Measurements from ENCODE around the gene MIPEP. TPM values are rescaled to one million over a fixed set of nuclear protein-coding genes. Genes with fewer than 3 reads are reported as not detected.

Gene MIPEP
- total and polyA plus RNA-seq, 2 experiments from 2014 or later, result 12.6 to 19.6 TPM

- Histone ChIP-seq H3K9me2 (ENCODE audit: insufficient read depth) (no peaks in the 10 kb centered on the region), H3K4me1 (ENCODE audit: insufficient read depth) (no peaks in the 10 kb centered on the region), H3K4me3 (no peak overlapping the region), H3K9me3 (ENCODE audit: low read depth) (no peaks in the 10 kb centered on the region), H3K36me3 (ENCODE audit: low read depth) (no peaks in the 10 kb centered on the region), H2AFZ (no peak overlapping the region), H4K20me1 (ENCODE audit: insufficient read depth) (no peaks in the 10 kb centered on the region), H3K4me2 (ENCODE audit: unreplicated experiment) (no peak overlapping the region), H3K9ac (no peak overlapping the region), H3F3A (ENCODE audit: insufficient read depth) (peaks cover 12% of the 10 kb centered on the region; the same call in 1 of the 2 replicates), H3K79me2 (ENCODE audit: insufficient read depth) (no peaks in the 10 kb centered on the region), H3K27ac (no peak overlapping the region), H3K27me3 (replicated peaks; ENCODE audit: insufficient read depth) (no peaks in the 10 kb centered on the region)
- TF ChIP-seq EZH2phosphoT487 (IDR thresholded peaks at IDR 0.05; ENCODE audit: insufficient read depth, low read depth) (no peak), EZH2 (IDR thresholded peaks at IDR 0.05; ENCODE audit: insufficient read depth, poor library complexity, severe bottlenecking) (no peak)
- 73 to 74% methylated on average over 10 to 11 of the region's 11 CpGs for WGBS, 2 experiments (ENCODE audit: low coverage in 1 of 2, low lambda C conversion rate in 2 of 2, missing lambda C conversion rate in 2 of 2)
- in situ Hi-C loops (cut with MboI), result no loop called here
- DNase-seq, result peak; percentile 13
Measured at GRCh38 chr13:23715762-23716235, 173.4 kb downstream of the MIPEP start.

- Histone ChIP-seq H3K4me1 (ENCODE audit: insufficient read depth) (no peaks in the 10 kb centered on the region), H3K27ac (no peak overlapping the region), H3K27me3 (replicated peaks; ENCODE audit: insufficient read depth) (no peaks in the 10 kb centered on the region), H3K36me3 (ENCODE audit: low read depth) (no peaks in the 10 kb centered on the region), H3K9me2 (ENCODE audit: insufficient read depth) (no peaks in the 10 kb centered on the region), H3K9ac (no peak overlapping the region), H3K4me3 (no peak overlapping the region), H3K4me2 (ENCODE audit: unreplicated experiment) (no peak overlapping the region), H2AFZ (no peak overlapping the region), H3K79me2 (ENCODE audit: insufficient read depth) (no peaks in the 10 kb centered on the region), H3F3A (ENCODE audit: insufficient read depth) (peaks cover 12% of the 10 kb centered on the region; the same call in 1 of the 2 replicates), H3K9me3 (ENCODE audit: low read depth) (no peaks in the 10 kb centered on the region), H4K20me1 (ENCODE audit: insufficient read depth) (no peaks in the 10 kb centered on the region)
- WGBS, 2 experiments (ENCODE audit: low coverage in 1 of 2, low lambda C conversion rate in 2 of 2, missing lambda C conversion rate in 2 of 2), result 83 to 89% methylated on average over 9 to 18 of the region's 19 CpGs
- in situ Hi-C loops (cut with MboI), result no loop called here
- TF ChIP-seq EZH2 (IDR thresholded peaks at IDR 0.05; ENCODE audit: insufficient read depth, poor library complexity, severe bottlenecking) (no peak), EZH2phosphoT487 (IDR thresholded peaks at IDR 0.05; ENCODE audit: insufficient read depth, low read depth) (no peak)
- no peak for DNase-seq
Measured at GRCh38 chr13:23715092-23715761, 174.0 kb downstream of the MIPEP start.

- Histone ChIP-seq H2AFZ (no peak overlapping the region), H3K4me2 (ENCODE audit: unreplicated experiment) (no peak overlapping the region)
Measured at GRCh38 chr13:23714672-23715071, 174.5 kb downstream of the MIPEP start.

GRCh38 chr13:23711355-23711754 is 177.8 kb downstream of the MIPEP start:
- Histone ChIP-seq H3K4me3 (no peak overlapping the region), H3K79me2 (ENCODE audit: insufficient read depth) (no peaks in the 10 kb centered on the region), H3K9me3 (ENCODE audit: low read depth) (no peaks in the 10 kb centered on the region), H3F3A (ENCODE audit: insufficient read depth) (no peaks in the 10 kb centered on the region), H3K4me2 (ENCODE audit: unreplicated experiment) (no peak overlapping the region), H3K4me1 (ENCODE audit: insufficient read depth) (no peaks in the 10 kb centered on the region), H3K9ac (no peak overlapping the region), H3K9me2 (ENCODE audit: insufficient read depth) (no peaks in the 10 kb centered on the region), H3K27ac (no peak overlapping the region), H3K36me3 (ENCODE audit: low read depth) (no peaks in the 10 kb centered on the region), H2AFZ (no peak overlapping the region), H4K20me1 (ENCODE audit: insufficient read depth) (no peaks in the 10 kb centered on the region), H3K27me3 (replicated peaks; ENCODE audit: insufficient read depth) (no peaks in the 10 kb centered on the region)
- WGBS, 2 experiments (ENCODE audit: low coverage in 1 of 2, low lambda C conversion rate in 2 of 2, missing lambda C conversion rate in 2 of 2), result 90 to 93% methylated on average over 3 of the region's 3 CpGs
- in situ Hi-C loops (cut with MboI), result no loop called here
- TF ChIP-seq EZH2phosphoT487 (IDR thresholded peaks at IDR 0.05; ENCODE audit: insufficient read depth, low read depth), result no peak
- no peak for DNase-seq

More at GRCh38 chr13:23714672-23715071, 174.5 kb downstream of the MIPEP start:
- no peak for DNase-seq
- Histone ChIP-seq H3F3A (ENCODE audit: insufficient read depth) (peaks cover 12% of the 10 kb centered on the region; the same call in 1 of the 2 replicates), H3K27ac (no peak overlapping the region), H3K9me3 (ENCODE audit: low read depth) (no peaks in the 10 kb centered on the region), H3K4me1 (ENCODE audit: insufficient read depth) (no peaks in the 10 kb centered on the region), H3K36me3 (ENCODE audit: low read depth) (no peaks in the 10 kb centered on the region), H3K4me3 (no peak overlapping the region), H4K20me1 (ENCODE audit: insufficient read depth) (no peaks in the 10 kb centered on the region), H3K9ac (no peak overlapping the region), H3K9me2 (ENCODE audit: insufficient read depth) (no peaks in the 10 kb centered on the region), H3K79me2 (ENCODE audit: insufficient read depth) (no peaks in the 10 kb centered on the region), H3K27me3 (replicated peaks; ENCODE audit: insufficient read depth) (no peaks in the 10 kb centered on the region)
- 91 to 93% methylated on average over 5 of the region's 5 CpGs for whole genome bisulfite sequencing, 2 experiments (ENCODE audit: low coverage in 1 of 2, low lambda C conversion rate in 2 of 2, missing lambda C conversion rate in 2 of 2)
- TF ChIP-seq EZH2 (IDR thresholded peaks at IDR 0.05; ENCODE audit: insufficient read depth, poor library complexity, severe bottlenecking), result no peak
- no peak for TF ChIP-seq EZH2phosphoT487 (IDR thresholded peaks at IDR 0.05; ENCODE audit: insufficient read depth, low read depth)
- in situ Hi-C loops (cut with MboI), result no loop called here

Measured in GM23248 (cell line).